Ishikawa (cell line): Measurements from ENCODE around the gene SYCP2L.

Experiments used
- CEBPB ChIP-seq: IDR thresholded peaks from 2 replicates; pipeline ENCODE4 v1.6.1; 2012
- CREB1 ChIP-seq: IDR thresholded peaks from 2 replicates; pipeline ENCODE4 v1.6.1; 2012; ENCODE audit warnings: low read depth
- EGR1 ChIP-seq: IDR thresholded peaks from 2 replicates; pipeline ENCODE4 v1.6.1; 2012
- EP300 ChIP-seq: IDR thresholded peaks from 2 replicates; pipeline ENCODE4 v1.6.1; 2012; ENCODE audit warnings: borderline replicate concordance
- FOXM1 ChIP-seq: IDR thresholded peaks from 2 replicates; pipeline ENCODE4 v1.6.1; 2012; ENCODE audit warnings: low read depth, borderline replicate concordance
- MAX ChIP-seq: IDR thresholded peaks from 2 replicates; pipeline ENCODE4 v1.6.1; 2012
- NFIC ChIP-seq: IDR thresholded peaks from 2 replicates; pipeline ENCODE4 v1.6.1; 2012
- RAD21 ChIP-seq: IDR thresholded peaks from 2 replicates; pipeline ENCODE4 v1.6.1; 2012; ENCODE audit warnings: low read depth
- REST ChIP-seq: IDR thresholded peaks from 2 replicates; pipeline ENCODE4 v1.6.1; 2012; ENCODE audit warnings: low read depth, mild to moderate bottlenecking
- TAF1 ChIP-seq: IDR thresholded peaks from 2 replicates; pipeline ENCODE4 v1.6.1; 2012; ENCODE audit warnings: low read depth, mild to moderate bottlenecking
- TCF12 ChIP-seq: IDR thresholded peaks from 2 replicates; pipeline ENCODE4 v1.6.1; 2012; ENCODE audit warnings: low read depth
- TEAD4 ChIP-seq: IDR thresholded peaks from 2 replicates; pipeline ENCODE4 v1.6.1; 2012
- USF1 ChIP-seq: IDR thresholded peaks from 2 replicates; pipeline ENCODE4 v1.6.1; 2012
- YY1 ChIP-seq: IDR thresholded peaks from 2 replicates; pipeline ENCODE4 v1.6.1; 2012; ENCODE audit warnings: low read depth
- ZBTB7A ChIP-seq: IDR thresholded peaks from 2 replicates; pipeline ENCODE4 v1.6.1; 2012; ENCODE audit warnings: low read depth

The SYCP2L gene

GRCh38 chr6:10961837-10962236 lies 75.0 kb downstream of the SYCP2L start:
- TF ChIP-seq TEAD4 = no peak
- TF ChIP-seq MAX = no peak
- TF ChIP-seq TAF1 = no peak
- no peak for TF ChIP-seq RAD21
- TF ChIP-seq FOXM1 = no peak
- no peak for TF ChIP-seq EGR1
- TF ChIP-seq TCF12 = no peak
- TF ChIP-seq EP300 = no peak
- TF ChIP-seq CEBPB = no peak
- TF ChIP-seq REST = no peak
- no peak for TF ChIP-seq YY1
- TF ChIP-seq USF1 = no peak
- TF ChIP-seq NFIC = no peak
- no peak for TF ChIP-seq CREB1

- no peak for TF ChIP-seq USF1
- TF ChIP-seq RAD21 = no peak
- TF ChIP-seq ZBTB7A = no peak
- no peak for TF ChIP-seq FOXM1
- no peak for TF ChIP-seq MAX
- no peak for TF ChIP-seq TCF12
- TF ChIP-seq YY1 = no peak
- no peak for TF ChIP-seq EP300
- no peak for TF ChIP-seq REST
- no peak for TF ChIP-seq CEBPB
- TF ChIP-seq CREB1 = no peak
- no peak for TF ChIP-seq TEAD4
- no peak for TF ChIP-seq TAF1
- no peak for TF ChIP-seq NFIC
- no peak for TF ChIP-seq EGR1
Observed at GRCh38 chr6:10962673-10963072, 75.8 kb downstream of the SYCP2L start.

GRCh38 chr6:10963113-10963512 lies 76.3 kb downstream of the SYCP2L start:
- TF ChIP-seq TCF12 = no peak
- TF ChIP-seq CEBPB = no peak
- TF ChIP-seq EGR1 = no peak
- no peak for TF ChIP-seq EP300
- TF ChIP-seq TAF1 = no peak
- TF ChIP-seq USF1 = no peak
- TF ChIP-seq YY1 = no peak
- no peak for TF ChIP-seq REST
- no peak for TF ChIP-seq FOXM1
- no peak for TF ChIP-seq ZBTB7A
- no peak for TF ChIP-seq CREB1
- no peak for TF ChIP-seq RAD21
- TF ChIP-seq NFIC = no peak
- no peak for TF ChIP-seq TEAD4
- no peak for TF ChIP-seq MAX

- TF ChIP-seq USF1 = no peak
- no peak for TF ChIP-seq CEBPB
- no peak for TF ChIP-seq YY1
- TF ChIP-seq CREB1 = no peak
- TF ChIP-seq MAX = no peak
- TF ChIP-seq TAF1 = no peak
- no peak for TF ChIP-seq RAD21
- TF ChIP-seq EP300 = no peak
- no peak for TF ChIP-seq TEAD4
- no peak for TF ChIP-seq FOXM1
- no peak for TF ChIP-seq EGR1
- no peak for TF ChIP-seq ZBTB7A
- TF ChIP-seq NFIC = no peak
- no peak for TF ChIP-seq REST
- TF ChIP-seq TCF12 = no peak
Observed at GRCh38 chr6:10964684-10965083, 77.8 kb downstream of the SYCP2L start.
